Endothelial cell of umbilical vein (primary cell): ENCODE measurements around the gene METTL9. TPM values are rescaled to one million over a fixed set of nuclear protein-coding genes. Genes with fewer than 3 reads are reported as not detected.

Experiments
- BruUV-seq: library from RNA; stranded (reverse); fragments of 400-500 nt; replicated peaks from 2 replicates; lab custom pipeline; 2021; lab: Mats Ljungman, UMichigan
- CTCF ChIA-PET: fragments of 300-600, 350-600 bp; sonication (Branson Sonifier 250); formaldehyde crosslinking; loops from one replicate; lab custom pipeline; 2021; ENCODE audit warnings: antibody characterized with exemption, inconsistent platforms; lab: Charles Lee
- POLR2A ChIA-PET: fragments of 300-600, 350-600 bp; sonication (Branson Sonifier 250); formaldehyde crosslinking; loops from one replicate; lab custom pipeline; 2021; ENCODE audit warnings: antibody characterized with exemption, inconsistent platforms; lab: Charles Lee
- DNase-seq: peaks from one replicate; pipeline ENCODE4 v3.0.0-alpha.2; 2011; ENCODE audit warnings: low read depth, low spot score
- FAIRE-seq: peaks from 2 replicates; lab custom pipeline; 2011; peaks lifted over from hg19 to GRCh38; lab: Jason Lieb, UNC
- H2AFZ ChIP-seq: 2 replicates; pipeline ENCODE4 v1.6.0; 2012; ENCODE audit warnings: low read depth, low read length, control low read depth, inconsistent platforms
- H3K27ac ChIP-seq: 2 replicates; pipeline ENCODE4 v1.5.1; 2011; ENCODE audit warnings: low read depth, mild to moderate bottlenecking, control low read depth, low read length, moderate library complexity; ENCODE audit not compliant: insufficient read depth
- H3K27me3 ChIP-seq, 2 experiments: 2 replicates each; pipeline versions ENCODE4 v1.6.0 to v1.6.1; 2011; ENCODE audit warnings: low read length in 2 of 2, mixed read lengths in 1 of 2; ENCODE audit not compliant: control insufficient read depth in 2 of 2, insufficient read depth in 2 of 2
- H3K36me3 ChIP-seq, 2 experiments: 2 replicates in 1 of 2; 3 replicates in 1 of 2; pipeline ENCODE4 v1.5.1; 2011; ENCODE audit warnings: low read length in 2 of 2, mild to moderate bottlenecking in 1 of 2, moderate library complexity in 1 of 2; ENCODE audit not compliant: control insufficient read depth in 2 of 2, insufficient read depth in 2 of 2; ENCODE audit errors: extremely low read depth in 1 of 2
- H3K4me1 ChIP-seq: 3 replicates; pipeline ENCODE4 v1.5.1; 2011; ENCODE audit warnings: mild to moderate bottlenecking, low read length; ENCODE audit not compliant: control insufficient read depth, insufficient read depth; ENCODE audit errors: extremely low read depth
- H3K4me2 ChIP-seq: 2 replicates; pipeline ENCODE4 v1.6.1; 2011; ENCODE audit warnings: low read length, control low read depth, mixed read lengths; ENCODE audit not compliant: insufficient read depth
- H3K4me3 ChIP-seq, 3 experiments: fragments of 200-600 bp in 1 of 3; sonication (generic), shearing (Covaris generic) in 1 of 3; replicated peaks in 1 of 3; 2 replicates each; pipeline ENCODE4 v1.5.1; 2011 to 2016; ENCODE audit warnings: control low read depth in 3 of 3, low read length in 3 of 3, mild to moderate bottlenecking in 2 of 3, inconsistent platforms in 1 of 3, low read depth in 1 of 3, moderate library complexity in 1 of 3; ENCODE audit not compliant: insufficient read depth in 1 of 3
- H3K79me2 ChIP-seq: 2 replicates; pipeline ENCODE4 v1.6.0; 2012; ENCODE audit warnings: low read length, inconsistent platforms; ENCODE audit not compliant: control insufficient read depth, insufficient read depth
- H3K9ac ChIP-seq: replicated peaks from 2 replicates; pipeline ENCODE3; 2011; ENCODE audit warnings: low read length, control low read depth; ENCODE audit not compliant: insufficient read depth; ENCODE audit errors: extremely low read depth
- H3K9me1 ChIP-seq: replicated peaks from 3 replicates; pipeline ENCODE4 v1.6.0; 2011; ENCODE audit warnings: mild to moderate bottlenecking, low read length; ENCODE audit not compliant: control insufficient read depth, insufficient read depth; ENCODE audit errors: extremely low read depth
- H3K9me3 ChIP-seq: replicated peaks from 2 replicates; pipeline ENCODE4 v1.5.1; 2012; ENCODE audit warnings: low read length, inconsistent platforms; ENCODE audit not compliant: control insufficient read depth, insufficient read depth
- H4K20me1 ChIP-seq: replicated peaks from 2 replicates; pipeline ENCODE3; 2011; ENCODE audit warnings: mild to moderate bottlenecking, low read length; ENCODE audit not compliant: control insufficient read depth, insufficient read depth; ENCODE audit errors: extremely low read depth
- CTCF ChIP-seq, 2 donors: IDR thresholded peaks; 1 replicate in 1 of 2; 2 replicates in 1 of 2; pipeline ENCODE4 v1.5.1; 2011; ENCODE audit warnings: low read length in 2 of 2, mild to moderate bottlenecking in 2 of 2, moderate library complexity in 2 of 2, control low read depth in 1 of 2, inconsistent platforms in 1 of 2, low read depth in 1 of 2; ENCODE audit not compliant: insufficient read depth in 1 of 2; ENCODE audit errors: extremely low read depth in 1 of 2
- EZH2 ChIP-seq: IDR thresholded peaks from 2 replicates; pipeline ENCODE4 v1.6.1; 2012; ENCODE audit warnings: borderline replicate concordance, low read depth, mild to moderate bottlenecking, moderate library complexity, low read length, inconsistent platforms; ENCODE audit not compliant: severe bottlenecking
- FOS ChIP-seq: IDR thresholded peaks from 2 replicates; pipeline ENCODE4 v1.6.1; 2011; ENCODE audit warnings: mild to moderate bottlenecking, low read length, moderate library complexity, borderline replicate concordance; ENCODE audit not compliant: insufficient read depth
- GATA2 ChIP-seq: IDR thresholded peaks from 2 replicates; pipeline ENCODE4 v1.7.0; 2011; ENCODE audit warnings: low read depth, mild to moderate bottlenecking, moderate library complexity, mixed read lengths, low read length; ENCODE audit not compliant: insufficient read length, insufficient read depth
- JUN ChIP-seq: IDR thresholded peaks from 2 replicates; pipeline ENCODE4 v1.6.1; 2011; ENCODE audit warnings: borderline replicate concordance, low read depth; ENCODE audit not compliant: insufficient read length, insufficient read depth
- MAX ChIP-seq: IDR thresholded peaks from 2 replicates; pipeline ENCODE4 v1.6.1; 2011; ENCODE audit not compliant: insufficient read depth, insufficient read length
- MYC ChIP-seq: IDR thresholded peaks from one replicate; pipeline ENCODE4 v1.6.1; 2011; ENCODE audit warnings: mild to moderate bottlenecking, low read depth, low read length
- POLR2A ChIP-seq: IDR thresholded peaks from 2 replicates; pipeline ENCODE4 v1.6.1; 2012; ENCODE audit warnings: low read depth, mild to moderate bottlenecking, control low read depth, low read length
- POLR2AphosphoS5 ChIP-seq: IDR thresholded peaks from 2 replicates; pipeline ENCODE4 v1.6.1; 2012; ENCODE audit warnings: low read depth, mild to moderate bottlenecking, control low read depth, low read length, moderate library complexity; ENCODE audit not compliant: insufficient read depth
- dilution Hi-C: fragments of 300-500 bp; cut with MboI; formaldehyde crosslinking; loops from one replicate; pipeline ENCODE4 v1.15.0; 2019; ENCODE audit warnings: low sequenced_read_pairs; ENCODE audit not compliant: extremely low pct_ligation_motif_present
- intact Hi-C: fragments of 100-400 bp; cut with micrococcal nuclease; formaldehyde crosslinking; loops from one replicate; pipeline ENCODE4 v1.10.0; 2022
- polyA plus RNA-seq, 4 experiments: library from polyadenylated mRNA; depleted of rRNA in 3 of 4; stranded (reverse) in 3 of 4; unstranded in 1 of 4; fragments of >200 nt; gene quantifications; 2 replicates each; pipeline versions ENCODE4 v1.2.1 to v1.2.3, GENCODE V29; 2011 to 2012; ENCODE audit warnings: missing spikeins in 1 of 4
- total RNA-seq: library from RNA; stranded (reverse); gene quantifications from 2 replicates; pipeline ENCODE4 v1.2.3, GENCODE V29; 2021

Gene METTL9
- total and polyA plus RNA-seq, 2 donors (not counting 3 experiments of a cell fraction or from before 2014, with no cell fraction given), result 53.8 to 121 TPM

GRCh38 chr16:21642861-21643260 is 43.5 kb downstream of the METTL9 start:
- H3K36me3 ChIP-seq, result no peaks in the 10 kb centered on the region
- CTCF ChIA-PET, result interaction anchor here (1.3 to 5.0 kb wide), 2 partner anchors 14 to 59 kb away, joined by 9 to 72 read pairs; no protein-coding TSS in a partner anchor
- dilution Hi-C loops, result no loop called here
- H2AFZ ChIP-seq, result no peak overlapping the region
- intact Hi-C loops, result loop anchor here (5.0 kb wide), 1 partner anchor 46 kb away; the partner anchor contains the start of gene METTL9
- no TSS peak for BruUV-seq
- H3K9ac ChIP-seq, result no peak overlapping the region
- no peaks in the 10 kb centered on the region for H3K9me3 ChIP-seq
- POLR2A ChIA-PET, result no interaction called here
- DNase-seq (no peak), FAIRE-seq (no peak)
- H3K27me3 ChIP-seq, result no peaks in the 10 kb centered on the region
- TF ChIP-seq EZH2, result no peak
- TF ChIP-seq MAX, result no peak
- TF ChIP-seq POLR2AphosphoS5, result no peak
- no peak for TF ChIP-seq GATA2
- no peak for TF ChIP-seq POLR2A
- TF ChIP-seq FOS, result no peak
- TF ChIP-seq JUN, result no peak
- no peak for TF ChIP-seq CTCF (IDR thresholded peaks at IDR 0.05; ENCODE audit: extremely low read depth in 1 of 2, insufficient read depth in 1 of 2, low read depth in 1 of 2, low read length in 2 of 2)
- no peak for TF ChIP-seq MYC
- no peaks in the 10 kb centered on the region for H3K9me1 ChIP-seq
- H4K20me1 ChIP-seq, result peaks cover 3% of the 10 kb centered on the region
- no peak overlapping the region for H3K4me3 ChIP-seq
- no peak overlapping the region for H3K27ac ChIP-seq
- peaks cover 21% of the 10 kb centered on the region for H3K4me1 ChIP-seq
- no peak overlapping the region for H3K4me2 ChIP-seq
- H3K79me2 ChIP-seq, result peaks cover 22% of the 10 kb centered on the region
